ENCODE results near the gene GGA2.

The GGA2 gene

GRCh38 chr16:23523876-23524385 lies 13.6 kb upstream of the GGA2 start:
- no peak for TF ChIP-seq CTCF (IDR thresholded peaks at IDR 0.05; ENCODE audit: control insufficient read depth, extremely low read depth, insufficient read depth)
- no peak overlapping the region for H3K4me3 ChIP-seq (ENCODE audit: low read depth, low read length)
- DNase-seq (ENCODE audit: low read depth), result no peak

GRCh38 chr16:23523321-23523720 lies 13.0 kb upstream of the GGA2 start:
- H3K4me3 ChIP-seq (ENCODE audit: low read depth, low read length), result no peak overlapping the region
- no peak for TF ChIP-seq CTCF (IDR thresholded peaks at IDR 0.05; ENCODE audit: control insufficient read depth, extremely low read depth, insufficient read depth)

DNA sequence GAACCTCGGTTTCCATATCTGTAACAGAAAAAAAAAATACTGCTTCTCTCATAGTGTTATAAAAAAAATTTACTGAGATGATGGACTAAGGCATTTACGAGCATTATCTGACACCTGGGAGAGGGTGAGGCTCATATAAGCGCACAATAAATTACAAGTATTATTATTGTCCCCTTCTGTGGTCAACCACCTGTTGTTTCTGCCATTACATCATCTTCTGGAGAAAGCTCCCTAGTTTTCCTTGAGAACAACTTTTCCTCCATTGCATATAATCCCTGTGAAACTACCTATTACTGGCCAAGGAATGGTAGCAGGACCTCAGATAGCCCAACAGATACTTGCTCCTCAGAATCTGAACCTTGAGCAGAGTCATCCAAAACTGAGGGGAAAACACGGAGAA lies 11.7 kb upstream of the GGA2 start:
- DNase-seq (ENCODE audit: low read depth), result no peak
- no peak overlapping the region for H3K4me3 ChIP-seq (ENCODE audit: low read depth, low read length)
- no peak for TF ChIP-seq CTCF (IDR thresholded peaks at IDR 0.05; ENCODE audit: control insufficient read depth, extremely low read depth, insufficient read depth)

More at GRCh38 chr16:23523321-23523720, 13.0 kb upstream of the GGA2 start:
- DNase-seq (ENCODE audit: low read depth), result no peak

DNA sequence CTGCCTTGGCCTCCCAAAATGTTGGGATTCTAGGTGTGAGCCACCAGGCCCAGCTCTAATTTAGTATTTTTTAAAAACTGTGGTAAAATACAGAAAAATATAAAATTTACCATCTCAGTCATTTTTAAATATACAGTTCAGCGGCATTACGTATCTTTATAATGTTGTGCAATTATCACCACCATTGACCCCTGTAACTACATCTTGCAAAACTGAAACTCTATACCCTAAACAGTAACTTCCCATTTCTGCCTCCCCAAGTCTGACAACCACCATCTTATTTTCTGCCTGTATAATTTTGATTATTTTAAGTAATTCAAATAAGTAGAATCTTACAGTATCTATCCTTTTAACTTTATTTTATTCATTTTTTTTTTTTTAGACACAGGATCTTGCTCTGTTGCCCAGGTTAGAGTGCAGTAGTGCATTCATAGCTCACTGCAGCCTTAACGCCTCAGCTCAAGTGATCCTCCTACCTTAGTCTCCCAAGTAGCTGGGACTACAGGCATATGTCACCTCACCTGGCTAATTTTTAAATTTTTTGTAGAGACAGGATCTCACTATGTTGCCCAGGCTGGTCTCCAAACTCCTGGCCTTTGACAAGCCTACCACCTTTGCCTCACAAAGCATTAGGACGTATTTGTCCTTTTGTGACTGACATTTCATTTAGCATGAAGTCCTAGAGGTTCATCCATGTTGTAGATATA lies 10.9 kb upstream of the GGA2 start:
- no peak overlapping the region for H3K4me3 ChIP-seq (ENCODE audit: low read depth, low read length)
- no peak for TF ChIP-seq CTCF (IDR thresholded peaks at IDR 0.05; ENCODE audit: control insufficient read depth, extremely low read depth, insufficient read depth)
- DNase-seq (ENCODE audit: low read depth), result no peak

DNA sequence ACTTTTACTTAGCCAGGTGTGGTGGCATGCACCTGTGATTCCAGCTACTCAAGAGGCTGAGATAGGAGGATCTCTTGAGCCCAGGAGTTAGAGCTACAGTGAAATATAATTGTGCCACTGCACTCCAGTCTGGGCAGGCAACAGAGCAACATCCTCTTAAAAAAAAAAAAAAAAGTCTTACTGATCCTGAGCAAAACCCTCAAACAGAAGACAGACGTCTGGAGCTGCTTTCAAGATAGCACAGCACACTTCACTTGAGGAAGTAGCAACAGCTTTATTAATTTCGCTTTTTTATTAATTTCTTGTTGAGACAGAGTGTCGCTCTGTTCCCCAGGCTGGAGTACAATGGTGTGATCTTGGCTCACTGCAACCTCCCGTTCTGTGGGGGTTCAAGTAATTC lies 10.2 kb upstream of the GGA2 start:
- no peak overlapping the region for H3K4me3 ChIP-seq (ENCODE audit: low read depth, low read length)
- DNase-seq (ENCODE audit: low read depth), result no peak
- TF ChIP-seq CTCF (IDR thresholded peaks at IDR 0.05; ENCODE audit: control insufficient read depth, extremely low read depth, insufficient read depth), result no peak

DNA sequence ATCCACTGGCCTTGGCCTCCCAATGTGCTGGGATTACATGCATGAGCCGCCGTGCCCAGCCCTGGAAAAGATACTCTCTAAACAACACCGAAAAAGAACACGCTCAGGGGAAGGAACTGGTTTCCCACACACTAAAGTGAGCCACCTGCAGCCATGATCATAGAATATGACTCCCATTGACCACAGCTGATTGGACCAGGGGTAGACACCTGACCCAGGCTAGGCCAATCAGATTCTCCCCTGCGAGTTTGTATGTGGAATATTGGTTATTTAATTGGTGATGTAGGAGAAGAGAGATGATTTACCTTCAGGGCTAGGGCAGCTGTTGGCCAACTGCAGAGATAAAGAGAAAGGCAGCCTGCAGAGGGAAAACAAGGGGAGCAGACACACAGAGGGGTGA lies 9.0 kb upstream of the GGA2 start:
- no peak for DNase-seq (ENCODE audit: low read depth)
- H3K4me3 ChIP-seq (ENCODE audit: low read depth, low read length), result no peak overlapping the region
- no peak for TF ChIP-seq CTCF (IDR thresholded peaks at IDR 0.05; ENCODE audit: control insufficient read depth, extremely low read depth, insufficient read depth)

DNA sequence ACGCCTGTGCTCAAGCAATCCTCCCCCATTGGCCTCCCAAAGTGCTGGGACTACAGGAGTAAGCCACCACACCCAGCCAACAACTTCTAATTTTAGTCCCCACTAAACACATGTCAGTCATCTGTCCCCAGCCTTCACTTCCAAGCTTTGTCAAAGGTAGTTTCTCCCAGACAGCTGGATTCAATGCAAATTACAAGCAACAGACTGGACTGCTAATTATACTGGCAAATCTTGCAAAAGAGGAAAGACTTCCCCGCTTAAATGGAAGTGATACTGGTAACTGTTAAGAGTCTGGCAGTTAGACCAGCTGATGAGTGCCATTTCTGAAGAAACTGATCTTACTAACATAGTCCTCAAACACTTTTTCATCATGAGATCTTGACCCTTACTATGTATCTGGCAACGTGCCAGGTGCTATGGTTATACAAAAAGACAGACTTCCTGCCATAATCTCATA lies 8.2 kb upstream of the GGA2 start:
- no peak overlapping the region for H3K4me3 ChIP-seq (ENCODE audit: low read depth, low read length)
- no peak for DNase-seq (ENCODE audit: low read depth)
- no peak for TF ChIP-seq CTCF (IDR thresholded peaks at IDR 0.05; ENCODE audit: control insufficient read depth, extremely low read depth, insufficient read depth)
